Adrenal gland (tissue), 5 donors: ENCODE data around the gene PTPRN2.

Experiments used
- CTCF ChIP-seq, 6 experiments: fragments of 450-650 bp in 4 of 6; fragments of 200-600 bp in 2 of 6; sonication (generic) in 1 of 6; IDR thresholded peaks; 1 replicate in 5 of 6; 2 replicates in 1 of 6; pipeline versions ENCODE4 v1.5.1 to v1.8.0; 2016 to 2021; ENCODE audit warnings: antibody characterized with exemption in 6 of 6, mild to moderate bottlenecking in 2 of 6, moderate library complexity in 1 of 6
- POLR2A ChIP-seq, 2 donors: fragments of 450-650 bp; IDR thresholded peaks; one replicate each; pipeline ENCODE4 v1.6.1; 2017; ENCODE audit warnings: antibody characterized with exemption in 2 of 2, mild to moderate bottlenecking in 2 of 2, moderate library complexity in 1 of 2
- donor health status: DM: no; HTN: no; CAD: no.

GRCh38 chr7:158130023-158130409, 457.6 kb downstream of the PTPRN2 start:
- TF ChIP-seq CTCF (IDR thresholded peaks at IDR 0.05) (no peak), POLR2A (IDR thresholded peaks at IDR 0.05) (no peak)
